WTC11 (cell line): Measurements from ENCODE around the gene CYP11A1. TPM values are rescaled to one million over a fixed set of nuclear protein-coding genes. Genes with fewer than 3 reads are reported as not detected.

ENCODE experiments used
- ARID4B ChIP-seq: sonication (generic); formaldehyde crosslinking; IDR thresholded peaks from 2 replicates; pipeline ENCODE4 v1.8.0; 2023; ENCODE audit warnings: missing genetic modification reagents, mild to moderate bottlenecking, borderline replicate concordance
- ATF3 ChIP-seq: sonication (generic); formaldehyde crosslinking; conservative IDR thresholded peaks from 2 replicates; pipeline ENCODE4 v1.8.1; 2022; ENCODE audit warnings: mild to moderate bottlenecking, missing genetic modification reagents
- CBFB ChIP-seq: sonication (generic); formaldehyde crosslinking; IDR thresholded peaks from 2 replicates; pipeline ENCODE4 v1.8.1; 2022; ENCODE audit warnings: mild to moderate bottlenecking, low read depth, missing genetic modification reagents
- FOXP4 ChIP-seq: sonication (generic); formaldehyde crosslinking; IDR thresholded peaks from 2 replicates; pipeline ENCODE4 v1.8.0; 2022; ENCODE audit warnings: mild to moderate bottlenecking, missing genetic modification reagents
- HMGA2 ChIP-seq: fragments of 250-450 bp; sonication (Bioruptor Pico); IDR thresholded peaks from 2 replicates; pipeline ENCODE4 v1.4.0; 2021; ENCODE audit warnings: mild to moderate bottlenecking, moderate library complexity
- IRF1 ChIP-seq: sonication (generic); formaldehyde crosslinking; IDR thresholded peaks from 2 replicates; pipeline ENCODE4 v1.8.0; 2023; ENCODE audit warnings: missing genetic modification reagents
- JUN ChIP-seq: sonication (generic); formaldehyde crosslinking; IDR thresholded peaks from 2 replicates; pipeline ENCODE4 v1.8.0; 2023; ENCODE audit warnings: mild to moderate bottlenecking, missing genetic modification reagents
- NFATC4 ChIP-seq: fragments of 250-450 bp; sonication (Bioruptor Pico); IDR thresholded peaks from 2 replicates; pipeline ENCODE4 v1.9.0; 2021; ENCODE audit warnings: mild to moderate bottlenecking
- NFE2L1 ChIP-seq: sonication (generic); formaldehyde crosslinking; IDR thresholded peaks from 2 replicates; pipeline ENCODE4 v1.8.1; 2023; ENCODE audit warnings: missing genetic modification reagents
- NR2C2 ChIP-seq: sonication (generic); formaldehyde crosslinking; IDR thresholded peaks from 2 replicates; pipeline ENCODE4 v1.8.0; 2022; ENCODE audit warnings: mild to moderate bottlenecking, missing genetic modification reagents
- NR3C1 ChIP-seq: sonication (generic); formaldehyde crosslinking; conservative IDR thresholded peaks from 2 replicates; pipeline ENCODE4 v1.8.1; 2023; ENCODE audit warnings: low read depth, mild to moderate bottlenecking, missing genetic modification reagents
- RELA ChIP-seq: sonication (generic); formaldehyde crosslinking; IDR thresholded peaks from 2 replicates; pipeline ENCODE4 v1.8.1; 2022; ENCODE audit warnings: missing genetic modification reagents, mild to moderate bottlenecking, borderline replicate concordance
- SMAD3 ChIP-seq: sonication (generic); formaldehyde crosslinking; IDR thresholded peaks from 2 replicates; pipeline ENCODE4 v1.8.0; 2022; ENCODE audit warnings: missing genetic modification reagents, mild to moderate bottlenecking, borderline replicate concordance
- SOX15 ChIP-seq: fragments of 250-450 bp; sonication (Bioruptor Pico); IDR thresholded peaks from 2 replicates; pipeline ENCODE4 v1.9.0; 2021; ENCODE audit warnings: mild to moderate bottlenecking
- USF1 ChIP-seq: sonication (generic); formaldehyde crosslinking; IDR thresholded peaks from 2 replicates; pipeline ENCODE4 v1.8.0; 2022; ENCODE audit warnings: mild to moderate bottlenecking, missing genetic modification reagents
- ZBTB21 ChIP-seq: sonication (generic); formaldehyde crosslinking; IDR thresholded peaks from 2 replicates; pipeline ENCODE4 v1.8.1; 2023; ENCODE audit warnings: mild to moderate bottlenecking, missing genetic modification reagents, borderline replicate concordance
- ZMAT4 ChIP-seq: fragments of 250-450 bp; sonication (Bioruptor Pico); IDR thresholded peaks from 2 replicates; pipeline ENCODE4 v1.9.0; 2021; ENCODE audit warnings: mild to moderate bottlenecking
- total RNA-seq: library from RNA; stranded (reverse); gene quantifications from 3 replicates; pipeline ENCODE4 v1.2.3, GENCODE V29; 2021

CYP11A1 gene
- total RNA-seq, 1 experiment from 2014 or later = 3.4 TPM

GRCh38 chr15:74365598-74366445 is 1.6 kb downstream of the CYP11A1 start (continued):
- TF ChIP-seq NFATC4 (no peak), NR3C1 (CRISPR knock-in tag) (no peak), HMGA2 (no peak), ATF3 (CRISPR knock-in tag) (no peak), ZMAT4 (CRISPR knock-in tag) (no peak), RELA (CRISPR knock-in tag) (peak; percentile 43; the same call in 1 of the 2 replicates), SMAD3 (CRISPR knock-in tag) (peak; percentile 19; the same call in 1 of the 2 replicates), SOX15 (CRISPR knock-in tag) (no peak), NR2C2 (CRISPR knock-in tag) (no peak), IRF1 (CRISPR knock-in tag) (no peak), FOXP4 (CRISPR knock-in tag) (0 out of 2 replicates have a peak, but pooled peaks have one; percentile 10), ZBTB21 (CRISPR knock-in tag) (no peak), USF1 (CRISPR knock-in tag) (no peak; the same call in 1 of the 2 replicates), CBFB (CRISPR knock-in tag) (no peak), JUN (CRISPR knock-in tag) (no peak), ARID4B (CRISPR knock-in tag) (peak; percentile 66; the same call in 1 of the 2 replicates), NFE2L1 (CRISPR knock-in tag) (peak; percentile 76; the same call in 1 of the 2 replicates)
